ENCODE measurements around the gene SLC35D2. TPM values are rescaled to one million over a fixed set of nuclear protein-coding genes. Genes with fewer than 3 reads are reported as not detected.
"Not testable (repeated sequence)": the region's sequence is repeated elsewhere in the genome, so short reads cannot be mapped to it uniquely, and the experiment has no call there.

SLC35D2 gene
- polyA plus RNA-seq, 3 donors from 2014 or later: 11.6 to 16.0 (median 14.1) TPM

- Mint-ChIP-seq H3K36me3 (peaks cover 3 to 17% (median 8%) of the 10 kb centered on the region in 3 donors), H3K9me3 (no peaks in the 10 kb centered on the region), H3K4me3 (no peak overlapping the region), H3K27ac (peak overlapping the region in 4 of 6 donors; percentile 24 to 62 (median 38)), H3K4me1 (peaks cover 0 to 3% of the 10 kb centered on the region in 2 donors), H3K27me3 (ENCODE audit: low read depth in 3 of 3) (peaks cover 0 to 1% (median 0%) of the 10 kb centered on the region in 3 donors)
- DNase-seq: no peak
Measured at GRCh38 chr9:96391021-96391765, 7.7 kb upstream of the SLC35D2 start.

- no peak overlapping the region for H3K27ac Mint-ChIP-seq
- peaks cover 8 to 9% of the 10 kb centered on the region in 2 donors for H3K4me1 Mint-ChIP-seq
- no peaks in the 10 kb centered on the region for H3K9me3 Mint-ChIP-seq
- H3K36me3 Mint-ChIP-seq: peaks cover 3 to 17% (median 8%) of the 10 kb centered on the region in 3 donors
- H3K27me3 Mint-ChIP-seq (ENCODE audit: low read depth in 3 of 3): peaks cover 0 to 1% (median 0%) of the 10 kb centered on the region in 3 donors
- no peak overlapping the region for H3K4me3 Mint-ChIP-seq
- no peak for DNase-seq
Measured at GRCh38 chr9:96388144-96388543, 4.6 kb upstream of the SLC35D2 start.

GRCh38 chr9:96386157-96386556, 2.6 kb upstream of the SLC35D2 start:
- Mint-ChIP-seq H3K36me3 (peaks cover 3 to 12% (median 9%) of the 10 kb centered on the region in 3 donors), H3K27me3 (ENCODE audit: low read depth in 3 of 3) (peaks cover 0 to 1% (median 0%) of the 10 kb centered on the region in 3 donors), H3K4me3 (no peak overlapping the region), H3K27ac (no peak overlapping the region), H3K9me3 (no peaks in the 10 kb centered on the region), H3K4me1 (peaks cover 23 to 24% of the 10 kb centered on the region in 2 donors)
- DNase-seq: no peak

GRCh38 chr9:96382839-96383164, 709 bp downstream of the SLC35D2 start:
- peak overlapping the region; percentile 3 to 78 (median 68) for H3K27ac Mint-ChIP-seq
- no peaks in the 10 kb centered on the region for H3K9me3 Mint-ChIP-seq
- no peak for DNase-seq
- H3K36me3 Mint-ChIP-seq: peaks cover 0 to 12% (median 0%) of the 10 kb centered on the region in 3 donors
- H3K27me3 Mint-ChIP-seq (ENCODE audit: low read depth in 3 of 3): peaks cover 0 to 2% (median 1%) of the 10 kb centered on the region in 3 donors
- peak overlapping the region; percentile 82 to 91 (median 87) for H3K4me3 Mint-ChIP-seq
- H3K4me1 Mint-ChIP-seq: peaks cover 36 to 44% of the 10 kb centered on the region in 2 donors

GRCh38 chr9:96382175-96382574, 1.3 kb downstream of the SLC35D2 start:
- DNase-seq: no peak
- Mint-ChIP-seq H3K4me3 (peak overlapping the region in 2 of 5 donors; percentile 87 to 88), H3K4me1 (peaks cover 39 to 50% of the 10 kb centered on the region in 2 donors), H3K27ac (no peak overlapping the region), H3K9me3 (no peaks in the 10 kb centered on the region), H3K27me3 (ENCODE audit: low read depth in 3 of 3) (peaks cover 0 to 2% (median 1%) of the 10 kb centered on the region in 3 donors), H3K36me3 (peaks cover 0 to 9% (median 6%) of the 10 kb centered on the region in 3 donors)

GRCh38 chr9:96381696-96382095, 1.8 kb downstream of the SLC35D2 start:
- Mint-ChIP-seq H3K36me3 (peaks cover 0 to 9% (median 7%) of the 10 kb centered on the region in 3 donors), H3K27ac (peak overlapping the region in 2 of 6 donors; percentile 5 to 62), H3K27me3 (ENCODE audit: low read depth in 3 of 3) (peaks cover 0 to 4% (median 1%) of the 10 kb centered on the region in 3 donors), H3K4me3 (peak overlapping the region in 1 of 5 donors; percentile 5), H3K9me3 (no peaks in the 10 kb centered on the region), H3K4me1 (peaks cover 41 to 54% of the 10 kb centered on the region in 2 donors)
- DNase-seq: no peak

GRCh38 chr9:96381125-96381524, 2.4 kb downstream of the SLC35D2 start:
- peak overlapping the region in 1 of 6 donors; percentile 68 for H3K27ac Mint-ChIP-seq
- DNase-seq: no peak
- peaks cover 41 to 54% of the 10 kb centered on the region in 2 donors for H3K4me1 Mint-ChIP-seq
- peak overlapping the region in 1 of 5 donors; percentile 13 for H3K4me3 Mint-ChIP-seq
- peaks cover 0 to 4% (median 1%) of the 10 kb centered on the region in 3 donors for H3K27me3 Mint-ChIP-seq (ENCODE audit: low read depth in 3 of 3)
- H3K9me3 Mint-ChIP-seq: no peaks in the 10 kb centered on the region
- H3K36me3 Mint-ChIP-seq: peaks cover 0 to 9% (median 7%) of the 10 kb centered on the region in 3 donors

- H3K4me3 Mint-ChIP-seq: no peak overlapping the region
Measured at GRCh38 chr9:96379461-96379860, 4.0 kb downstream of the SLC35D2 start.

GRCh38 chr9:96378187-96378586, 5.3 kb downstream of the SLC35D2 start:
- Mint-ChIP-seq H3K4me1 (peaks cover 39 to 52% of the 10 kb centered on the region in 2 donors), H3K9me3 (no peaks in the 10 kb centered on the region), H3K27ac (no peak overlapping the region), H3K4me3 (no peak overlapping the region), H3K36me3 (peaks cover 0 to 9% (median 9%) of the 10 kb centered on the region in 3 donors), H3K27me3 (ENCODE audit: low read depth in 3 of 3) (peaks cover 0 to 4% (median 1%) of the 10 kb centered on the region in 3 donors)
- no peak for DNase-seq

More at GRCh38 chr9:96379461-96379860, 4.0 kb downstream of the SLC35D2 start:
- Mint-ChIP-seq H3K27me3 (ENCODE audit: low read depth in 3 of 3) (peaks cover 0 to 4% (median 1%) of the 10 kb centered on the region in 3 donors), H3K4me1 (peaks cover 45 to 59% of the 10 kb centered on the region in 2 donors), H3K36me3 (peaks cover 0 to 9% (median 9%) of the 10 kb centered on the region in 3 donors), H3K9me3 (no peaks in the 10 kb centered on the region), H3K27ac (peak overlapping the region in 1 of 6 donors; percentile 22)
- DNase-seq: no peak

- no peak for DNase-seq
- Mint-ChIP-seq H3K4me3 (no peak overlapping the region), H3K27me3 (ENCODE audit: low read depth in 3 of 3) (peaks cover 0 to 4% (median 1%) of the 10 kb centered on the region in 3 donors), H3K27ac (peak overlapping the region in 3 of 6 donors; percentile 10 to 35 (median 23)), H3K4me1 (peaks cover 32 to 43% of the 10 kb centered on the region in 2 donors), H3K9me3 (no peaks in the 10 kb centered on the region), H3K36me3 (peaks cover 0 to 9% (median 9%) of the 10 kb centered on the region in 3 donors)
Measured at GRCh38 chr9:96376891-96377874, 6.3 kb downstream of the SLC35D2 start.

GRCh38 chr9:96375507-96375906, 8.0 kb downstream of the SLC35D2 start:
- H3K9me3 Mint-ChIP-seq; DNase-seq; H3K36me3 Mint-ChIP-seq; H3K27me3 Mint-ChIP-seq (ENCODE audit: low read depth in 3 of 3); H3K4me3 Mint-ChIP-seq: not testable (repeated sequence)
- Mint-ChIP-seq H3K27ac (peak overlapping the region in 1 of 6 donors; percentile 10), H3K4me1 (peaks cover 20 to 29% of the 10 kb centered on the region in 2 donors)

GRCh38 chr9:96367943-96368342, 15.6 kb downstream of the SLC35D2 start:
- Mint-ChIP-seq H3K9me3 (peaks cover 0 to 2% (median 0%) of the 10 kb centered on the region in 6 donors), H3K27me3 (ENCODE audit: low read depth in 3 of 3) (peaks cover 0 to 2% (median 0%) of the 10 kb centered on the region in 3 donors), H3K4me3 (no peak overlapping the region), H3K27ac (no peak overlapping the region), H3K36me3 (peaks cover 5 to 12% (median 11%) of the 10 kb centered on the region in 3 donors), H3K4me1 (no peaks in the 10 kb centered on the region)
- DNase-seq: no peak

- DNase-seq: no peak
- no peak overlapping the region for H3K4me3 Mint-ChIP-seq
- H3K9me3 Mint-ChIP-seq: no peaks in the 10 kb centered on the region
- no peak overlapping the region for H3K27ac Mint-ChIP-seq
- H3K27me3 Mint-ChIP-seq (ENCODE audit: low read depth in 3 of 3): no peaks in the 10 kb centered on the region
- no peaks in the 10 kb centered on the region for H3K4me1 Mint-ChIP-seq
- peaks cover 18 to 26% (median 21%) of the 10 kb centered on the region in 3 donors for H3K36me3 Mint-ChIP-seq
Measured at GRCh38 chr9:96363175-96363967, 20.1 kb downstream of the SLC35D2 start.
